Natural killer cell treated with Interleukin-12 subunit alpha and Interleukin-12 subunit beta and Interleukin-15 and Interleukin-18, amount 100 ng/mL, for 72 hours (primary cell): ENCODE data around the gene WWTR1. TPM values are rescaled to one million over a fixed set of nuclear protein-coding genes. Genes with fewer than 3 reads are reported as not detected.
A peak's percentile ranks its signal among the peaks of the same experiment; 100 is the strongest.

ENCODE experiments used
- ATAC-seq, 2 donors: fragments of 150-1000 bp; cut with Tn5 transposase in 1 of 2; sonication (Bioruptor Pico), chemical (Tn5 transposase) in 1 of 2; 2 replicates each; pipeline ENCODE4 v1.10.0; 2021
- DNase-seq: peaks from one replicate; pipeline ENCODE4 v3.0.0; 2022; ENCODE audit warnings: low spot score
- H3K27ac Mint-ChIP-seq, 2 donors: 1 replicate in 1 of 2; 2 replicates in 1 of 2; pipeline ENCODE4 v1.8.0; 2022; ENCODE audit warnings: mixed read lengths in 2 of 2, mild to moderate bottlenecking in 1 of 2, moderate library complexity in 1 of 2
- H3K27me3 Mint-ChIP-seq, 2 donors: 1 replicate in 1 of 2; 2 replicates in 1 of 2; pipeline ENCODE4 v1.8.0; 2022; ENCODE audit warnings: mixed read lengths in 2 of 2
- H3K36me3 Mint-ChIP-seq: one replicate; pipeline ENCODE4 v1.8.0; 2022; ENCODE audit warnings: mixed read lengths
- H3K4me1 Mint-ChIP-seq, 2 donors: 1 replicate in 1 of 2; 2 replicates in 1 of 2; pipeline ENCODE4 v1.8.0; 2022; ENCODE audit warnings: low read depth in 2 of 2, mixed read lengths in 2 of 2, mild to moderate bottlenecking in 1 of 2
- H3K4me3 Mint-ChIP-seq: one replicate; pipeline ENCODE4 v1.8.0; 2022; ENCODE audit warnings: mixed read lengths
- H3K9me3 Mint-ChIP-seq: 2 replicates; pipeline ENCODE4 v1.8.0; 2022; ENCODE audit warnings: mixed read lengths
- total RNA-seq, 2 donors: library from RNA; stranded (reverse); gene quantifications; one replicate each; pipeline ENCODE4 v1.2.3, GENCODE V29; 2022

WWTR1 gene
- total RNA-seq, 2 donors from 2014 or later = 0.55 to 6.7 TPM

- H3K4me3 Mint-ChIP-seq = no peak overlapping the region
- DNase-seq = no peak
- peaks cover 16 to 17% of the 10 kb centered on the region in 2 donors for H3K4me1 Mint-ChIP-seq
- H3K27ac Mint-ChIP-seq = no peak overlapping the region
- H3K36me3 Mint-ChIP-seq = no peaks in the 10 kb centered on the region
- H3K9me3 Mint-ChIP-seq = no peaks in the 10 kb centered on the region
- H3K27me3 Mint-ChIP-seq = peaks cover 10 to 25% of the 10 kb centered on the region in 2 donors
- no peak for ATAC-seq
Observed at GRCh38 chr3:149490260-149490971, 167.4 kb downstream of the WWTR1 start.

- peaks cover 6 to 8% of the 10 kb centered on the region in 2 donors for H3K4me1 Mint-ChIP-seq
- ATAC-seq (no peak), DNase-seq (no peak)
- no peaks in the 10 kb centered on the region for H3K36me3 Mint-ChIP-seq
- no peak overlapping the region for H3K4me3 Mint-ChIP-seq
- H3K9me3 Mint-ChIP-seq = no peaks in the 10 kb centered on the region
- H3K27ac Mint-ChIP-seq = no peak overlapping the region
- H3K27me3 Mint-ChIP-seq = peaks cover 10 to 23% of the 10 kb centered on the region in 2 donors
Observed at GRCh38 chr3:149489060-149489690, 168.7 kb downstream of the WWTR1 start.

GRCh38 chr3:149487598-149488197 is 170.1 kb downstream of the WWTR1 start:
- H3K4me1 Mint-ChIP-seq = no peaks in the 10 kb centered on the region
- ATAC-seq (peak in 1 of 2 donors; percentile 62), DNase-seq (no peak)
- H3K4me3 Mint-ChIP-seq = no peak overlapping the region
- H3K9me3 Mint-ChIP-seq = no peaks in the 10 kb centered on the region
- no peak overlapping the region for H3K27ac Mint-ChIP-seq
- H3K27me3 Mint-ChIP-seq = peaks cover 7 to 13% of the 10 kb centered on the region in 2 donors
- no peaks in the 10 kb centered on the region for H3K36me3 Mint-ChIP-seq

- H3K9me3 Mint-ChIP-seq = no peaks in the 10 kb centered on the region
- no peak for ATAC-seq
- no peaks in the 10 kb centered on the region for H3K36me3 Mint-ChIP-seq
- H3K4me3 Mint-ChIP-seq = no peak overlapping the region
- no peak for DNase-seq
- H3K27me3 Mint-ChIP-seq = peaks cover 3 to 4% of the 10 kb centered on the region in 2 donors
- no peaks in the 10 kb centered on the region for H3K4me1 Mint-ChIP-seq
- H3K27ac Mint-ChIP-seq = no peak overlapping the region
Observed at GRCh38 chr3:149486726-149487125, 171.1 kb downstream of the WWTR1 start.

GRCh38 chr3:149481491-149481890 is 176.3 kb downstream of the WWTR1 start:
- no peak for ATAC-seq
- no peaks in the 10 kb centered on the region for H3K9me3 Mint-ChIP-seq
- H3K27ac Mint-ChIP-seq = no peak overlapping the region
- H3K36me3 Mint-ChIP-seq = no peaks in the 10 kb centered on the region
- no peak overlapping the region for H3K4me3 Mint-ChIP-seq
- H3K4me1 Mint-ChIP-seq = peaks cover 0 to 4% of the 10 kb centered on the region in 2 donors
- DNase-seq = no peak
- H3K27me3 Mint-ChIP-seq = no peaks in the 10 kb centered on the region

GRCh38 chr3:149481056-149481455 is 176.8 kb downstream of the WWTR1 start:
- H3K36me3 Mint-ChIP-seq = no peaks in the 10 kb centered on the region
- DNase-seq (no peak), ATAC-seq (no peak)
- H3K27me3 Mint-ChIP-seq = no peaks in the 10 kb centered on the region
- H3K9me3 Mint-ChIP-seq = no peaks in the 10 kb centered on the region
- H3K27ac Mint-ChIP-seq = no peak overlapping the region
- H3K4me1 Mint-ChIP-seq = peaks cover 0 to 4% of the 10 kb centered on the region in 2 donors
- H3K4me3 Mint-ChIP-seq = no peak overlapping the region

GRCh38 chr3:149480326-149481017 is 177.4 kb downstream of the WWTR1 start:
- H3K4me1 Mint-ChIP-seq = peaks cover 0 to 4% of the 10 kb centered on the region in 2 donors

GRCh38 chr3:149479621-149480325 is 178.1 kb downstream of the WWTR1 start:
- no peak for DNase-seq
- Mint-ChIP-seq H3K4me3 (no peak overlapping the region), H3K36me3 (no peaks in the 10 kb centered on the region), H3K4me1 (peaks cover 0 to 4% of the 10 kb centered on the region in 2 donors), H3K9me3 (no peaks in the 10 kb centered on the region), H3K27ac (peak overlapping the region in 1 of 2 donors; percentile 29), H3K27me3 (no peaks in the 10 kb centered on the region)
- ATAC-seq = no peak

More at GRCh38 chr3:149480326-149481017, 177.4 kb downstream of the WWTR1 start:
- no peaks in the 10 kb centered on the region for H3K27me3 Mint-ChIP-seq
- peak; percentile 88 to 93 for ATAC-seq
- no peaks in the 10 kb centered on the region for H3K9me3 Mint-ChIP-seq
- H3K36me3 Mint-ChIP-seq = no peaks in the 10 kb centered on the region
- peak; percentile 72 for DNase-seq
- H3K27ac Mint-ChIP-seq = peak overlapping the region in 1 of 2 donors; percentile 29
- H3K4me3 Mint-ChIP-seq = no peak overlapping the region

- Mint-ChIP-seq H3K4me1 (peaks cover 8 to 11% of the 10 kb centered on the region in 2 donors), H3K27me3 (peaks cover 0 to 2% of the 10 kb centered on the region in 2 donors), H3K27ac (no peak overlapping the region), H3K9me3 (no peaks in the 10 kb centered on the region), H3K4me3 (no peak overlapping the region), H3K36me3 (no peaks in the 10 kb centered on the region)
- ATAC-seq = no peak
- no peak for DNase-seq
Observed at GRCh38 chr3:149476225-149476624, 181.6 kb downstream of the WWTR1 start.

GRCh38 chr3:149475451-149476060 is 182.3 kb downstream of the WWTR1 start:
- H3K27ac Mint-ChIP-seq = no peak overlapping the region
- no peaks in the 10 kb centered on the region for H3K36me3 Mint-ChIP-seq
- ATAC-seq (no peak), DNase-seq (no peak)
- no peak overlapping the region for H3K4me3 Mint-ChIP-seq
- H3K9me3 Mint-ChIP-seq = no peaks in the 10 kb centered on the region
- H3K4me1 Mint-ChIP-seq = peaks cover 8 to 11% of the 10 kb centered on the region in 2 donors
- peaks cover 0 to 2% of the 10 kb centered on the region in 2 donors for H3K27me3 Mint-ChIP-seq

- no peaks in the 10 kb centered on the region for H3K9me3 Mint-ChIP-seq
- H3K27ac Mint-ChIP-seq = no peak within 1 kb of the TSS
- ATAC-seq (no peak), DNase-seq (no peak)
- H3K27me3 Mint-ChIP-seq = peaks cover 0 to 2% of the 10 kb centered on the region in 2 donors
- peaks cover 6 to 8% of the 10 kb centered on the region in 2 donors for H3K4me1 Mint-ChIP-seq
- no peaks in the 10 kb centered on the region for H3K36me3 Mint-ChIP-seq
- H3K4me3 Mint-ChIP-seq = no peak within 1 kb of the TSS
Observed at GRCh38 chr3:149474250-149474817, 183.5 kb downstream of the WWTR1 start, which contains the start of gene TM4SF4. TSS of gene TM4SF4 (plus strand) at chr3:149474697. CDS start at chr3:149474878, 181 bp downstream.

GRCh38 chr3:149473357-149474249 is 184.2 kb downstream of the WWTR1 start:
- Mint-ChIP-seq H3K4me1 (peaks cover 6 to 8% of the 10 kb centered on the region in 2 donors), H3K27me3 (peaks cover 0 to 2% of the 10 kb centered on the region in 2 donors), H3K4me3 (no peak overlapping the region), H3K36me3 (no peaks in the 10 kb centered on the region), H3K27ac (no peak overlapping the region), H3K9me3 (no peaks in the 10 kb centered on the region)
- DNase-seq = no peak
- ATAC-seq = no peak
